ENCODE results near the gene MAP3K4.

DNA sequence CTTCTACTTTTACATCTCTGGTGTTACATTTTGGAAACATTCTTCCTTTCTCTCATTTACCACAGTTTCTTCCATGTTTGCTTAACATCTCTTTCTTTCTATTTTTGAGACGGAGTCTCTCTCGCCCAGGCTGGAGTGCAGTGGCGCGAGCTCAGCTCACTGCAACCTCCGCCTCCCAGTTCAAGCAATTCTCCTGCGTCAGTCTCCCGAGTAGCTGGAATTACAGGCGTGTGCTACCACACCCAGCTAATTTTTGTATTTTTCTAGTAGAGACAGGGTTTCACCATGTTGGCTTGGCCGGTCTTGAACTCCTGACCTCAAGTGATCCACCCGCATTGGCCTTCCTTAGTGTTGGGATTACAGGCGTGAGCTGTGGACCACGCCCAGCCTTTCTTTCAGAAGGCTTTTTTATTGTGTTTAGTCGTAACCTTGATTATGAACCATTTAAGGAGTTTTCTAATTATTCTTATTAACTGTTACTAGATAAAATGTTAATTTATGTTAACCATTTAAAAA lies 27.8 kb downstream of the MAP3K4 start:
- TF ChIP-seq, protein P1, sequence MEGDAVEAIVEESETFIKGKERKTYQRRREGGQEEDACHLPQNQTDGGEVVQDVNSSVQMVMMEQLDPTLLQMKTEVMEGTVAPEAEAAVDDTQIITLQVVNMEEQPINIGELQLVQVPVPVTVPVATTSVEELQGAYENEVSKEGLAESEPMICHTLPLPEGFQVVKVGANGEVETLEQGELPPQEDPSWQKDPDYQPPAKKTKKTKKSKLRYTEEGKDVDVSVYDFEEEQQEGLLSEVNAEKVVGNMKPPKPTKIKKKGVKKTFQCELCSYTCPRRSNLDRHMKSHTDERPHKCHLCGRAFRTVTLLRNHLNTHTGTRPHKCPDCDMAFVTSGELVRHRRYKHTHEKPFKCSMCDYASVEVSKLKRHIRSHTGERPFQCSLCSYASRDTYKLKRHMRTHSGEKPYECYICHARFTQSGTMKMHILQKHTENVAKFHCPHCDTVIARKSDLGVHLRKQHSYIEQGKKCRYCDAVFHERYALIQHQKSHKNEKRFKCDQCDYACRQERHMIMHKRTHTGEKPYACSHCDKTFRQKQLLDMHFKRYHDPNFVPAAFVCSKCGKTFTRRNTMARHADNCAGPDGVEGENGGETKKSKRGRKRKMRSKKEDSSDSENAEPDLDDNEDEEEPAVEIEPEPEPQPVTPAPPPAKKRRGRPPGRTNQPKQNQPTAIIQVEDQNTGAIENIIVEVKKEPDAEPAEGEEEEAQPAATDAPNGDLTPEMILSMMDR (conservative IDR thresholded peaks at IDR 0.05): no peak
- TF ChIP-seq ZFX (IDR thresholded peaks at IDR 0.05): no peak
